Activated gamma-delta T cell treated with anti-CD3 and anti-CD28 coated beads, Interleukin-2, amount 50 U/mL, for 16 hours (primary cell): ENCODE results near the gene HIF3A.
"Not testable (repeated sequence)": the region's sequence is repeated elsewhere in the genome, so short reads cannot be mapped to it uniquely, and the experiment has no call there.

Source experiments
- DNase-seq: peaks from one replicate; pipeline ENCODE4 v3.0.0-alpha.2; 2020; ENCODE audit warnings: low read depth

HIF3A gene

DNA sequence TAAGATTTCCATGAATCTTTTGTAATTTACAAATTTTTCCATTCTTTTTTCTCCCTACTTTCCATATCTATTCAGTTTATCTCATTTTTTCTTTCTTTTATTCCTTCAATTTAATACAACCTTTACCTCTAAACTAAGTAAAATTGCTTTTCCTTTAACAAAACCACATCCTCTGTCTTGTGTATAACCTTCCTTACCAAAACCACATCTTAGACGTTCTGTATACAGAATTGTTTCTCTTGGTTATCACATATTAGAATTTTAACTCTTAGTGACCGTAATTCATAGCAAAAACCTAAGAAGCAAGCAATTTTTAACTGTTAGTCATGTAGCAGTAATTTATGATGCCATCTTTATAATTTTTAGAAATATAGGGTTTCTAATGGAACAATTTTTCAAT, 65.1 kb downstream of the HIF3A start:
- DNase-seq = no peak

DNA sequence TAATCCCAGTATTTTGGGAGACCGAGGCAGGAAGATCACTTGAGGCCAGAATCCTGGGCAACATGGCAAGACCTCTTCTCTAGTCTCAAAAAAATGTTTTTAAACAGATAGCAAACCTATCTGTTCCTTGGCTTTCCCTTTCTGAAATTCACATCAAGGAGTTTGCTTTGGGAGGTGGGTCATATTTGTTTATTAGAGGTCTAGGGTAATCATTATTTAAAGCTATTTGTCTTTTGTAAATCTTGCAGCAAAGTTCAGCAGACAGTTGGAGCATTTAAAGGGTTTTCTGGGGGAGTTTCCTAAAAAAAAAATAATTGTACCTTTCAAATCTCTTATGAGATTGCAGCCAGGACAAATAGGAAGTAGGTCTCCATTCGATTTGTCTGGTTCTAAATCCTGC, 67.5 kb downstream of the HIF3A start:
- DNase-seq = no peak

DNA sequence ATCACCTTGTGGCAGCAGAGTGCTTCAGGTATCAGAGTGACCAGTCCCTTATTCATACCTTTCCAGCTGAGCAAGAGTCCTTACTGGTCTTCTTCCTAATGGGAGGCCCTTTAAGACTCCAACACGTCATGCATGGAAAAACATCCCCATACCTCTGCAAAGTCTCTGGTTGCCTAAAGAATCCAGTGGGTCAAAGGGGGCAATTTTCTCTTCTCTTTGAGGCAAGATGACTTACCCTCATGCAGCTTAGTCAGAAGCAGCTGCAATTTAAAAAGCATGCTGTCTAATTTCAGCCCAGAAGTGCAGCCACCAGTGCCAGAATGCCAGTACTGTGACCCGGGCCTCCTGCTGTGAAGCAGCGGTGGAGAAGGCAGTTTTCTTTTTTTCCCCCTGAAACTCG, 68.7 kb downstream of the HIF3A start:
- no peak for DNase-seq

DNA sequence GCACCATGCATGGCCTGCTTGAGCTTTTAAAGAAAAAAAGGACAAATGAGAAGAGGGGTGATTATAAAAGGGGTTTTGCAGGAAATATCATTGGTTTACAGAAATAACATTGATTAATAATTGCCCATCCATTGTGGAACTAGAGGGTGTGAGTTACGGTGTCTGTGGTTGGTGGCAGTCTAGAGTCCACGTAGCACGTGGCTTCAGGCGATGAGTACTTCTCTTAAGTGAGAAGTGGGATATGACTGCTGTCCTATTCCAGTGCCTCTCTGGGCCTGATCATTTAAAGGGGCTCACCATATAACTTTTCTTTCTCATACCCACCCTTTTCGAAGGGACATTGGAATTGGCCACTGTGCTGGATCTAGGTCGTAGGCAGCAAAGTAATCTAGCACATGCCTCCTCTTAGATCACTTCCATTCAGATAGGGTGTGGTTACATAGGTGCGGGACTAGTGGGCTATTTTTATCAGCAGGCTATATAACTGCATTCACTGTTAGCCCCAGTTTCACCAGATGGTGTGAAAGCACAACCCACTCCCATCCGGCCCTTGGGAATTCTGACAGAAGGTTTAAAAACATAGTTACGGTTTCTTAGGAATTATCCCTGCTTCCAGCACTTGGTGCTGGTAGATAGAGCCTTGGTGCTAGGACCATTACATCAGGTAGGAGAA, 69.9 kb downstream of the HIF3A start:
- DNase-seq = no peak

DNA sequence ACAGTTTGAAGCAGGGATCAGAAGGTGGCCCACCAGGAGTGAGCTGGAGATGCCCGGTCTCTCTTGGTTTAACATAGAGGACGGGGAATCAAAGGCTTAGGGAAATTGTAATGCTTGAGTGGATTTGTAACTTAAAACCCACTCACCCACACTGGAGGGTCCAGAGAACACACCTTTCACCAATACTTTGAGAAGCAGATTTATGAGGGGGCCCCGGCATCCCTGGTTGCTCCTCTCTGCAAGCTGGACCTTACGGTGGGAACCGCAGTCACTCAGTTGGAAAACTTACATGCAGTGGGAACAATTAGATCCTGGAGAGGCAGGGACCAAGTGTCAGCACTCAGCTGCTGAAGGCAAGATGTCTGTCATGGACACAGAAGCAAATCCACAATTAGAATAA, 70.6 kb downstream of the HIF3A start:
- DNase-seq = no peak

DNA sequence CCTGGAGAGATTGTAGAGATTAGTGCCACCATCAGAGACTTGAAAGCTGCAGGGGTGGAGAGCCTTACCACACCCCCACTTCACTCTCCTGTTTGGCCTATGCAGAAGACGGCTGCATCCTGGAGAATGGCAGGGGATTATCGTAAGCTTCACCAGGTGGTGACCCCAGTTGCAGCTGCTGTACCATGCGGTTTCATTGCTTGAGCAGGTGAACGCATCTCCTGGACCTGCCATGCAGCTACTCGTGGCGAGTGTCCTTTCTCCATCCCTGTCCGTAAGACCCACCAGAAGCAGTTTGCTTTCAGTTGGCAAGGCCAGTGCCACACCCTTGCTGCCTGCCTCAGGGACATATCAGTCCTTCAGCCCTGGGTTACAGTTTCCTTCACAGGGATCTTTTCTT, 71.3 kb downstream of the HIF3A start:
- no peak for DNase-seq

DNA sequence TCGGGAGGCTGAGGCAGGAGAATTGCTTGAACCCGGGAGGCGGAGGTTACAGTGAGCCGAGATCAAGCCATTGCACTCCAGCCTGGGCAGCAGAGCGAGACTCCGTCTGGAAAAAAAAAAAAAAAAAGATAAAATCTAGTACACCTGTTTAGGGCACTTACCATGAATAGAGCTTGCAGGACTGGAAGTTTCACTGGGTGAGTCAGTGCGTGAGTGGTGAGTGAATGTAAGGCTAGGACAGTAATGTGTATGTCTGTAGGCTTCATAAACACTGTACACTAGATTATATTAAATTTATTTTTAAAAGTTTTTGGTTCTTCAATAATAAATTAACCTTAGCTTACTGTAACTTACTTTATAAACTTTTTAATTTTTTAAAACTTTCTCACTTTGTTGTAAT, 73.0 kb downstream of the HIF3A start:
- DNase-seq = no peak

DNA sequence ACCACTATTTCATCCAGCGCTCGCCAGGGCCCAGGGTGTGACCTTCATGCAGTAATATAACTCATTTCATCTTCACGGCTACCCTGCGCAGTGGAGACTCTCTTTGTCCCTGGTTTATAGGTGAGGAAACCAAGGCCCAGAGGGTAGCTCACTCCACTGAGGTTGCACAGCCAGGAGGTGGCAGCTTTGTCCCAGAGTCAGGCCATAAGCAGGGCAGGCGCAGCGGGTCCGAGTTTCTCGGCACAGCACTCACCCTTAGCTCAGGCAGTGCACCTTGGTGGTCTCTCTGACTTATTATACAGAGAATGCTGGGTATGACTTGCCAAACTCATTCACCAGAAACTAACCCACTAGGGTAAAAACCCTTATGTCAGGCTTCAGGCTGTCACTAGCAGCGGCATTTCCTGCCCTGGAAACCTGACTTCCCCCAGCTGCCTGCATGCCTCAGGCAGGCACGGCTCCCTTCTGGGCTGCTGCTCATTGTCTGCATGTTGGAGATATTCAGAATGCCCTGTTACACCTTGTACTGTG, 74.6 kb downstream of the HIF3A start:
- DNase-seq = no peak

DNA sequence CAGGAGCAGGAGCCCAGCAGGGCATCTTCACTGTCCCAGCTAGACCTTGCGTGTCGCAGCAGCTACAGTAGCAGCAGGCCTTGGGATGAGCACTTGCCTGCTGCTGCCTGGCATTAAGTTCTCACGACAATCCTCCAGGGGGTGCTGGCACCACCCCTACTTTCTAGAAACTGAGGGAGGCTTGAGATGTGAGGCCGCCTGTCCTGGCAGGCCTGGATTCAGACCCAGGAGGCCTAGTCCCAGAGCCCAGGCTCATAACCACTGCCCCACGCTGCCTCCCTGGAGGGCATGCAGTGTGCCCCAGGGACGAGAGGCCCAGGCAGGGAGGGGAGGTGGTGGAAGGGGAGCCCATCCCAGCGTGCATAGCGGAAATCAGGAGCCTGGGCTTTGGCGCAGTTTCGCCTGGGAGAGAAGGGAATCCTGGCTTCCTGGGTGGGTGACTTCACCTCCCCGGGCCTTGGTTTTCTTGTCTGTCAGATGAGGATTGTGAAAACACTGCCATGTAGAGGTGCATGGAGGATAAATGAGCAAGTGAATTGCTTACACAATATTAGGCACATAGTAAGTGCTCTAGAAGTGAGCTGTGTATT, 76.2 kb downstream of the HIF3A start:
- DNase-seq = no peak

DNA sequence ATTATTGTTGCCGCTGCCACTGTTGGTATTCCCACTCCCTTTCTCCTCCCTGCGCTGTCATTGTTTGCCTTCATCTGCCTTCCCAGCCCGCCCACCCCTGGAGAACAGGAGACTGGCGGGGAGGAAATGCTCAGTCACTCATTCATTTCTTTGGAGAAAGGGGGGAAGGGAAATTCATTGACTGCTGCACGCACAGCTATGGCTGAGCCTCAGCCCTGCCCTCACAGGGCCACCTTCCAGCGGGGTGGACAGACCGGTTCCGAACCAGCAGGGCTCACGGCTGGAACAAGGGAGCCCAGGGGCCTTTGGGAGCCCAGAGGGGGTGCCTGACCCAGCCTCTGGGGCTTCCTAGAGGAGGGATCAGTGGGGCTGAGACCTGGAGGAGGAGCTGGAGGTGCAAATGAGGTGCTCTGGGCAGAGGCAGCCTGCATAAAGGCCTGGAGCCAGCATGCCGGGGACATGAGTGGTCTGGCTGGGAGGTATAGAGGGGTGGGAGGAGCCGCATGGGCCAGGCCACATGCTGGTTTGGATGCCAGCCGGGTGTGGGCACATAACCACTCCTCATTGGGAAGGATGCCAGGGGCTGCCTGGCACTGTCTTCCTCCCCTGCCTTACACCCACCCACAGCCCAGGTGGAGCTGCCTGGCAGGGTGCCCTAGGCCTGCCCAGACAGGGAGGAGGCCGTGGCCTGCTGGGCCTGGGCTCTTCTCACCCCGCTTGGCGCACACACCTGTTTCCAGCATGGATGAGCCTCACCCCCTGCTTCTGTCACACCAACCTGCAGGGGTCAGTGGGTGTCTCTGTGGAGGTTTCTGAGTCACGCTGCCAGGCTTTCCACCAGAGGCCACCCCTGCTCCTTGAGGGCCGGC, 76.9 kb downstream of the HIF3A start:
- DNase-seq = no peak

DNA sequence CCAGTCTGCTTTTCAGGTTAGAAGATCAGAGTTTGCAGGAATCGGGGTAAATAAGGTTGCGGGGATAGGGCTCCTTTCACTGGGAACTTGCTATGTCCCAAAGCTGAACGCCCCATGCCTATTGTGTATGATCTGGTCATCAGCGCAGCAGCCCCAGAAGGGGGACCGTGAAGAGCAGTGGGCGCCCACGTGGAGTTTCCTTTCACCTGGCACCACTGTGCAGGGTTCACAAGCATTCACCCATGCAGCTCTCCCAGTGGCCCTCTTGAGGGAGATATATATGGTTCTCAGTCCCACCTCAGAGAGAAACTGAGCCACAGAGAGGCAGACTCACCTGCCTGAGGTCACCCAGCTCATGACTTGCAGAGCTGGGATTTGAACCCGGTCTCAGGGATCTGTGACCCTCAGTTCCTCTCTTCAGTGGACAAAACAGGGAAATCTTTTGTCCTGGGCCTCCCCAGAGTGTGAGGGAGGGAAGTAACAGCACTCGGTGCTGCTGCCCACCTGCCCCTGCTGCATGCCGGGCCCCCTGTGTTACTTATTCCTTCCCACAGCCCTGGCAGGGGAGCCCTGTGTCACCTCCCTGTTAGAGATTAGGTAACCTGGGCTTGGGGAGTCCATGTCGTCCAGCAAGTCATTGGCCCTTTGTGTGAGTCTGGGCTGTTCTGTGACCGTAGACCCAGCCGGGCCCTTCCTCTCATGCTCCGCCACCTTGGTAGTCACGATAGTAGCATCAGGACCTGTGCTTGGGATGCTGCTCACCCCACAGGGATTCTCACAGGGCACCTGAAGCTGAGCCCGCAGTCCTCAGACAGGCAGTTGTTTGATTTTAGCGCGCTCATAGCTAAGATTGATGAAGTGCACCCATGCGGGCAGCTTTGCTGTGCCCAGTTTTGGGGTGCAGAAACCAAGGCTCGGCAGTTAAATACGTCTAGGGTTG, 78.0 kb downstream of the HIF3A start:
- no peak for DNase-seq

DNA sequence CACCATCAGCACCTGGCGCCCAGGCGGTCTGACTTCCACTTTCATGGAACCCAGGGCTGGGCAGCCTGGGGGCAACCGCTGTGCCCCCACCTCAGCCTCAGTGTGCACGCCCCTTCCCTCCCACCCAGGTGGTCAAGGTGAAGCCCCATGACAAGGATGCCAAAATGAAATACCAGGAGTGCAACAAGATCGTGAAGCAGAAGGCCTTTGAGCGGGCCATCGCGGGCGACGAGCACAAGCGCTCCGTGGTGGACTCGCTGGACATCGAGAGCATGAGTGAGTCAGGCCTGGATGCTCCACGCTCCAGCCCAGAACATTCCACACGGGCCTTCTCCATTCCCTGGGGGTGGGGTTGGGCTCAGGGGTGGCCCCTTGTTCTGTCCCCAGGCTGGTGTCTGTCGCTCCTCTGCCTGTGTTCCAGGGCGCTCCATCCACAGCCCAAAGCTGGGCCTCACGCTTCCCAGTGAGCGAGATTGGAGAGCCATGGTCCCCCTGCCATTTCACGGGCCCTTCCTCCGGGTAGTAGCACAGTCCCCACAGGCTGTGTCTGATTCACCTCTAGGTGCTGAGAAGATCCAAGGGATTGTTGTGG, 78.7 kb downstream of the HIF3A start:
- DNase-seq = not testable (repeated sequence)

DNA sequence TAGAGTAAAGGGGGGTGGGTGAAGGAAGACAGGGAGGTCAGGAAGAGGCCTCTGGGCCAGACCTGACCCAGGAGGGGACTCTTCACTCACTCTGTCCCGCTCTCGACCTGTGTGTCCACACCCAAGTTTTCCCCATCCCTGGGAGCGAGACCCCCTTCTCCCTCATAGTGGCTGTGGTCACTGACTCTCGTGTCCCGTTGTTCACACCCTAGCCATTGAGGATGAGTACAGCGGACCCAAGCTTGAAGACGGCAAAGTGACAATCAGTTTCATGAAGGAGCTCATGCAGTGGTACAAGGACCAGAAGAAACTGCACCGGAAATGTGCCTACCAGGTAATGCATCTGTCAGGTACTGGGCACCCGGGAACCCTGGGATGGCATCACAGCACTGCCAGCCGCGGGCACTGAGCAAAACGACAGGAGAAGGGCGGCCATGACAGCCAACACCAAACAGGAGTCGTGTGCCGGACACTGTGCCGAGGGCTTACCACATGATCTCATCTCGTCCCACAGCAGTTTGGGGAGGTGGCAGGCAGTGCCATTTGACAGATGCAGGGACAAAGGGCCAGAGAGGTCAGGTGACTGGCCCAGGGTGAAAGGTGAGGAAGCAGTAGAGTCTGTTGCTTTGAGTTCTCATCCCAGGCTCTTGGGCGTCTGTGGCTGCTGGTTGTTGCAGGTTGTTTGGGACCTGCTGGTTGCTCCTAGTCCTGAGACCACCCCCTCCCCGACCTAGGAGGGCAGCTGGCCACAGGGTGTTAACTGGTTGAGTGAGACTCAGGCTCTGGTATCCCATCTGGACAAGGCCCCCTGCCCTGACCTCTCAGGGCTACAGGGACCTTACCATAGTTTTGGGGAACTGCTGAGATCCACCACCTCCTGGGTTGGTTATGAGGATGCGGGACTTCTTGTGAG, 79.7 kb downstream of the HIF3A start:
- no peak for DNase-seq

DNA sequence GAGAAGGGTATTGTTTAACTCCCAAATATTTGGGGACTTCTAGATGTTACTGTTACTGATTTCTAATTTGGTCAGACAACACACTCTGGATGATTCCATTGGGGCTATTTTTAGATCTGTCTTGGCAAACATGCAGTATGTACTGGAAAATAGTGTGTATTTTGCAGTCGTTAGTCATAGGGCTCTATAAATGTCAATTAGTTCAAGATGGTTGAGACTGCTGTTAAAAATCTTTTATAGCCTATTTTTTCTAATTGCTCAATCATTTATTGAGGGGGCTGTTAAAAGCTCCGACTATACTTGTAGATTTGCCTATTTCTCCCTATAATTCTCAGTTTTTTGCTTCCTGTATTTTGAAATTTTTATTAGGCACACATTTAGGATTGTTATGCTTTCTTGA, 81.4 kb downstream of the HIF3A start:
- DNase-seq = no peak

DNA sequence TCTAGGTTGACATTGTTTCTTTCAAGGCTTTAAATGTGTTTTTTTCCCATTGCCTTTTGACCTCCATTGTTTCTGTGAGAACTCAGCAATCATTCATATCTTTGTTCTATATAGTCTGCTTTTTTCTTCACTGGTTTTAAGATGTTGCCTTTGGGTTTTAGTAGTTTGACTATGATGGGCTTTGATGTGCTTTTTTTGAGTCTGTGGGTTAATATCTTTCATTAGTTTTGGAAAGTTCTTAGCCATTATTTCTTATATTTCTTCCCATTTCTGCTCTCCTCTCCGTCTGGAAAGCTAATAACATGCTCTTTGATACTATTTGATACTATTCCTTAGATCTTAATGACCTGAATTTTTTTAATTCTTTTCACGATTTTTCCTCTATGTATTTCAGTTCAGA, 83.8 kb downstream of the HIF3A start:
- DNase-seq = no peak

DNA sequence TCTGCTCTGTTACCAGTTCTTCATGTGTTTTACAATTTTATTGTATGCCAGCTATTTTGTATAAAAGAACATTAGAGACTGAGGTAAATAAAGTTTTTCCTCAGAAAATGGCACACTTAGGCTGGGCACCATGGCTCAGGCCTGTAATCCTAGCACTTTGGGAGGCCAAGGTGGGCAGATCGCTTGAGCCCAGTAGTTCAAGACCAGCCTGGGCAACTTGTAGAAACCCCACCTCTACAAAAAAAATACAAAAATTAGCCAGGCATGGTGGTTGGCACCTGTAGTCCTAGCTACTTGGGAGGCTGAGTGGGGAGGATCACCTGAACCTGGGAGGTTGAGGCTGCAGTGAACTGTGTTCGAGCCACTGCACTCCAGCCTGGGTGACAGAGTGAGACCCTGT, 84.5 kb downstream of the HIF3A start:
- DNase-seq = no peak

DNA sequence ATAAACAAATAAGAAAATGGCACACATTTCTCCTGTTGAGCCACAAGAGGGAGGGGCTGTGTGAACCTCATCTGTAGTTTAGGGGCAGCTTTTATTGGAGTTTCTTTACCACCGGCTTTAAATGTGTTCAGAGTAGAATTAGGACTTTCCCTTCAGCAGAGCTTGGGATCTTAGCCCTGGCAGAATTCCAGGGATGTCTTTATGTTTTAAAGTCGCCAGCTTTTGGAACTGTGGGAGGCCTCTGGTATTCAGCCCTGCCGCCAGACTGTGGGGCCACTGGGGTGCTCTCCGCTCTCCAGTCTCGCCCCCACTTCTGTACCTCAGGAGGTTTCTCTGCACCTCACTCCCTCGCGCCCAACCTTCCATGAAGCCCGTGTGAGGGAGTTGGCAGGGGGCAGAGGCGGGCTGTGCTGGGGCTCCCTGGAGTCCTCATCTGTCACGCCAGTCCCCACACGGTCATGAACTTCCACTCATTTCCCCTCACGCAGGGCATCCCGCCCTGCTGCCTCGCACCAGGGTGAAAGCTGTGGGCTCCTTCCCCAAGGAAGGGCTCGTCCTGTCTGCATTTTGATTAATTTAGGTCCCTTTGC, 85.0 kb downstream of the HIF3A start:
- no peak for DNase-seq

DNA sequence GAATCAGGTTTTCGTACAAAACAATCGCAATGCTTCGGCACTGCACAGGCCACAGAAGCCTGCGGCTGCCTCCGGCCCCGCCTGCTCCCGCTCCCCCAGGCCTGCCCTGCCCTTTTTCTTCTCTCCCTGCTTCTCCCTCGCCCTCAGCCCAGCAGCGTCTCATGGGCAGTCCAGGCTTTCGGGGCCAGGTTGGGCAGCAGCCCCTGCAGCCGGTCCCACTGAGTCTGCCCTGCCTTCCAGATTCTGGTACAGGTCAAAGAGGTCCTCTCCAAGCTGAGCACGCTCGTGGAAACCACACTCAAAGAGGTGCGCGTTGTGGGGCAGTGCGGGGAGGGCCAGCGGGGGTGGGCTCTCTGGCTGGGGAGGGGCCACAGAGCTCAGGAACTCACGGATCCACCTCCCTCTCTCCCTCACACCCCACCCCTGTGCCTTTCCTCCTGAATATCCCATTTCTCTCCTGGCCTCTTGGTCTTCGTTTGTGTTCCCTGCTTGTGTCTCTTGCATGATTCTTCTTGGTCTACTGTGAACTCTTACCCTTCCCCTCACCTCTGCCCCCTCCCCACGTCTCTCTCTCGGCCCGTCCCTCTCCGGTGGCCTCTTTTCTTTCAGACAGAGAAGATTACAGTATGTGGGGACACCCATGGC, 86.5 kb downstream of the HIF3A start:
- no peak for DNase-seq

DNA sequence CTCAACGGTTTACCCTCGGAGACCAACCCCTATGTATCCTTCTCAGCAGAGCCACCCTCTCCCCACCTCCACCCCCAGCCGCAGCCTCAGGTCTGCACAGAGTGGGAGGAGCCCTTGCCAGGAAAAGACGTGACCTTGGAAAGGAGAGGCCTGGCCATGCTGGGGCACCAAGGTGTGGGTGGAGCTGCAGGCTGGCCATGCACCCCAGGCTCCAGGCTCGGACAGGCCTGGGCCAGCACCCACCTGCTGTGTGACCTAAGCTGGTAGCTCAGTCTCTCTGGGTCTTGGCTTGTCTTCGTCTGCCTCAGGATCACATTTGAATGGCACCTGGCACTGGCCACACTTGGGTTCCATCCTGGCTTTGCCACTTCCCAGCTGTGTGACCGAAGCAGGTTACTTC, 87.0 kb downstream of the HIF3A start:
- no peak for DNase-seq

DNA sequence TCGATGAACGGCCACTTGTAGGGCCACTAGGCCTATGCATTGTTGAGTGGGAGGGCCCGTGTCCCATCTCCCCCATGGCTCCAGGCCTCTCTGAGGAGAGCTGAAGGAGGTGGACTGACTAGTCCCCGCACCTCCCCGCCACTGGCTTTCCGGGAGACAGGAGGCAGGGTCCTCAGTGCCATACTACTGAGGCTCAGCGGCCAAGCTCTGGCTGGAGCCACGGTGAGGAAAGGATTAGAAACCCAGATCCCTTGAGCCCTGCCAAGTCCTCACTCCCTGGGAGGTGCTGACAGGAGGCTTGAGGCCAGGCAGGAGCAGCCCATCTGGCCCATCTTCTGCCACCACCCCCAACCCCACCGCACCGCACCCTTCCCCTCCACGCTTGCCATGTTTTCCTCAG, 87.6 kb downstream of the HIF3A start:
- DNase-seq = no peak
